Measurements from ENCODE around the gene DLX5.

Gene DLX5

DNA sequence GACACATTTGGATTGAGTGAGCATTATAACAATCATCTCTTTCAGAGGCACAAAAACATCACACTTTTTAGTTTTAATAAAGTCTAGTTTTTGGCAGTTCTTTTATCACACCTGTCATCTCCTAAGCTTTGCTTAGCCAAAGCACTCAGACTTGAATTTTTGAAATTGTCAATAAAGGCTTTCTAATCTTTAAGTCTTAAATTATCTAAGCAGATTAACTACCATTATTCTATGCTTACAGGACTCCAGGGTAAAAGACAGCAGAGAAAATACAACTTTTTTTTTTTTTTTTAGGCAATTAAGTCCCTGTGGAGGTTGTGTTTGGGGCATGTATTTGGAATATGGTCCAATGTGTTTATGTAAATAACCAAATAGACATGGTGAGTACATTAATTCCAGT, 36.9 kb downstream of the DLX5 start:
- no peak for DNase-seq

DNA sequence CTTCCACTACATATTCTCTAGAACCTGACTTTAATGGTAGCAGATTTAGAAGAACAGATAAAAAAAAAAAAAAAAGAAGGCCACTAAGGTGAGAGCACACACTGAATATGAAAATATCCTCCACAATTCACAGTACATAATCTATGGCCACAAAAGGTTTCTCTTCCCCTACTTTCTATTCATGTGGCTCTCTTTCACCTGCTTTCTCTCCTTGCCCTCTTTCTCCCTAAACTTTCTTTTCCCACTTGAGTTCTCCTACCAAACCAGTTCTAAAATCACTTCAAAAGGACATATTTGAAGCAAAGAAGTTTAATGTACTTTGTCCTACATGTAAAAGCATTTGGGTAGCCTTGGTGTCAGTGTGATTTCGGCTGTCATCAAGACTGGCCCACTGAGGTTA, 37.7 kb downstream of the DLX5 start:
- DNase-seq: no peak

DNA sequence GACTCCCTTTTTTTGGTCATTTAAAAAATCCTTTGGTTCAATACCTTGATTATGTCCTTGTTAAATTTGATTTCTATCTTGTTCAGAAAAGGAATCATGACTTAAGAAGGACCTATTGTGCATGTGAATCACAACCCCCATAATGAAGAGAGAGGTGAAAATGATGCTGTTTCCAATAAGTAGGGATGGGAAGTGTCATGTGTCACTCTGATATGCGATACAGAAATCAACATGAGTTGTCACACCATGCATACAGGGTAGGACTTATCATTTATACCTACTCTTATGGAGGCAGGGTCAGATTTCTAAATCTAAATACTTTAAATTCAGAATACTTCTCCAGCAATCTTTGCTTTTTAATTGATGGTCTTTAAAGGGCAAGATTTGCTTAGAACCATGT, 38.6 kb downstream of the DLX5 start:
- no peak for DNase-seq

DNA sequence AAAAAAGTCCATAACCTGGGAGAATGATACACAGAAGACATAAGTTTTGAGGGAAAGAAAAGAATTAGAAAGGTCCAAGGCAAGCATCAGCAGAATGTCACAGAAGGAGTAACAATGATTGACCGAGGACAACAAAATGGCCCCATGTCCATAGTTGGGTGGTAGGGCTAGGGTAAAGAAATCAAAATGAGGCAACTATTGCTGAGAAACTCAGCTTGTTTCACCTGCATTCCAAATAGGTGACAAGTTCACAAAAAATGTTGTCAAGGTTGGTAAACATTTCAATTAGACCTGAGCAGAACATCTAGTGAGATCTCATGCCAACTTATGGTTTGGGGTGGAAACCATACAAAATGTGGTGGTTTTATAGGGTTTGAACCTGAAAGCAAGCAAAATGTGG, 42.0 kb downstream of the DLX5 start:
- no peak for DNase-seq

DNA sequence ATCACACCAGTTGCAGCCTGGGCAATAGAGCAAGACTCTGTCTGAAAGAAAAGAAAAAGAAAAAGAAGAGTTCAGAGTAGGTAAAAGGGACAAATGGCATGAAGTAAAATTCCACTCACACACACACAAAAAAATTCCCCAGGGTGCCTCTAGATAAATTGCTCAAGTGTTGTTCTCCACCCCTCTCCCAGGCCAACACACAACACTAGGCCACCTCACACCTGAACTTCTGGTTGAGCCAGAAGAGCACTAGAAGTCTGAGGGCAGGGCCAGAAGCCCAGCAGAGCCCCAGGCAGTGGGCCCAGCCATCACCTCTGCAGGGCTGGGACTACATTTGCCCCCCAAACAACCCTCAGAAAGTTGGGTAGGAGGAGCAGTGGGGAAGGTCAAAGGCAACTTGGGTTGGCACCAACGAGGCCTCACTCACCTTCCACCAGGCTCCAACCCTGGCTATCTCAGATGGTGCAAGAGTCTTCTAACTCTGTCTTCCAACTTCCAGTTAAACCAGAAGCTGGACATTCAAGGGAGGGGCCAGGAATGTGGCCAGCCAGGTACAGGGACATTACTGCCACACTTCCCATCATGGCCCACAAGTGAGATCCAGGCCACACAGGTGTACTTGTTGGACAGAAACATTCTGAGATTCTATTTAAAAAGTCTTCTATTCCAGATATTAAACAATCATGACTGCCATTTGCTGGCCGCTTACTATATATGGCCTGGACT, 44.9 kb downstream of the DLX5 start:
- no peak for DNase-seq

DNA sequence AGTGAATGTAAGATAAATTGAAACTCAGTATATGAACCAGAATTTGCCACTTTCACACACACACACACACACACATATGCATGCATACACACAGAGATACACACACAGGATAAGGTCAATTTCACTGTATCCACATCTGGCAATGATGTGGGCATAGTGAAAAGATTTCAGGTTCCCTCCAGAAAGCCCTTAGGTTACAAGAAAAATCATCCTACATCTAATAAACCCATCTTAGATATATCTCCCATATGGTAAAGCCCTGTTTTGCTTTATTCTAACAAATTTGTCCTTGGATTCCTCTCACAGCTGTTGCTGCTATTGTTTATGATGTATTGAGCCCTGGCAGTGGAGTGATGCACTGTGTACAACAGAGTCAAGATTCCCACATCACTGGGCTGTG, 47.2 kb downstream of the DLX5 start:
- DNase-seq: no peak

DNA sequence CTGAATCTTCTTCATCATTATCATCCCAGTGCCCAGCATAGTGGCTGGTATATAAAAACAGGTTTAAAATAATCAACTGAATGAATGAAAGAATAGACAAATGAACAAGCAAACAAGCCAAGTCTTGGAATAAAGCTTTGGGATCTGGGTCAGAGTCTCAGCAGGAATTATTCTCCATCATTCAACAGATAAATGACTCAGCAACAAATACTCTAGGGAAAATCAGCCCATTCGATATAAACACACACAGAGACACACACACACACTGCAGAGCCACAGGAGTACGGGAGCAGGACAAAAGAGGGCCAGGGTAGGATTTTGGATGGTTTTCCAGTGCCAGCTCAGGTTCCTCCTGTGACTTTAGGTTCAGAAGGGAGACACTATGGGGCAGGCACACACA, 48.5 kb downstream of the DLX5 start:
- no peak for DNase-seq

DNA sequence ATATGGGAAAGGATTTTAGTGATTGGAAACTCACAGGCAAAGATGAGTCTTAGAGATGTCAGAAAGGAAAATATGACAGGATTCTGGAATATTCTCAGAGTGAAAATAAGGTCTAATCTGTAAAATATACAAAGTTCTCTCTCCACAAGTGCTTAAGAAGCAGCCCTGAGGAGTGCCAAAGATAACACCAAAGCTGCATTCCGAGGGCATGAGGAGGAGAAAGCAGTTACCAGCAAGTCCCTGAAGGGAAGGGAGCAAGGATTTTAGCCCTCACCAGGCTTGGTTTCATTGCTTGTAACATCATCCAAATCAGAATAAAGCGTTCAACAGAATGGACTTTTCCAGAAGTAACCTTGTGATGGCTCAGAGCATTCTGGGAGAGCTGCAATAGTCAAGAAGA, 50.6 kb downstream of the DLX5 start:
- DNase-seq: no peak

DNA sequence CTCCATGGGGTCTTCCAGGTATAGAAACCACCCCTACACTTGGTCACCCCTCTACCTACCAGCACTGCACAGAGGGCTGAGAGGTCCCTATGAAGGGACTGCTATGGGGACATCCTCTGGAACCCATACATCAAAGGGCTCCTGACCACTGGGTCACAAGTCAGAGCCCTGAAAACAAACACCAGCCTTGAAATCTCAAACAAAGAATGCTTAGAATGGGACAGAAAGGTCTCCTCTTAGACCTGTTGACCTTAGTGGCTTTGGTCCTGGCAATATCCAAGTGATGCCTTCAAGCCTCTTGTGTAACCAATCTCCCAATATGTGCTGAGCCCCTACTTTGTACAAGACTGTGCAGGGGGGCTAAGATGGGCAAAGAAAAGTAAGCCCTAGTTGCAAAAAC, 53.9 kb downstream of the DLX5 start:
- no peak for DNase-seq
